ENCODE results near the gene RBM8A.

GRCh38 chr1:145957443-145958319 is 30.4 kb upstream of the RBM8A start, which contains the start of gene LIX1L:
- TF ChIP-seq, protein P1, sequence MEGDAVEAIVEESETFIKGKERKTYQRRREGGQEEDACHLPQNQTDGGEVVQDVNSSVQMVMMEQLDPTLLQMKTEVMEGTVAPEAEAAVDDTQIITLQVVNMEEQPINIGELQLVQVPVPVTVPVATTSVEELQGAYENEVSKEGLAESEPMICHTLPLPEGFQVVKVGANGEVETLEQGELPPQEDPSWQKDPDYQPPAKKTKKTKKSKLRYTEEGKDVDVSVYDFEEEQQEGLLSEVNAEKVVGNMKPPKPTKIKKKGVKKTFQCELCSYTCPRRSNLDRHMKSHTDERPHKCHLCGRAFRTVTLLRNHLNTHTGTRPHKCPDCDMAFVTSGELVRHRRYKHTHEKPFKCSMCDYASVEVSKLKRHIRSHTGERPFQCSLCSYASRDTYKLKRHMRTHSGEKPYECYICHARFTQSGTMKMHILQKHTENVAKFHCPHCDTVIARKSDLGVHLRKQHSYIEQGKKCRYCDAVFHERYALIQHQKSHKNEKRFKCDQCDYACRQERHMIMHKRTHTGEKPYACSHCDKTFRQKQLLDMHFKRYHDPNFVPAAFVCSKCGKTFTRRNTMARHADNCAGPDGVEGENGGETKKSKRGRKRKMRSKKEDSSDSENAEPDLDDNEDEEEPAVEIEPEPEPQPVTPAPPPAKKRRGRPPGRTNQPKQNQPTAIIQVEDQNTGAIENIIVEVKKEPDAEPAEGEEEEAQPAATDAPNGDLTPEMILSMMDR (IDR thresholded peaks at IDR 0.05): no peak
- TF ChIP-seq POLR2A (IDR thresholded peaks at IDR 0.05): peak in 1 of 2 donors; percentile 74

Data from lower leg skin (tissue), 3 donors.